ENCODE data around the gene NOS3. TPM values are rescaled to one million over a fixed set of nuclear protein-coding genes. Genes with fewer than 3 reads are reported as not detected.

Gene NOS3
- total and polyA plus RNA-seq, 2 donors (not counting 3 experiments of a cell fraction or from before 2014, with no cell fraction given): 82.8 to 95.1 TPM

DNA sequence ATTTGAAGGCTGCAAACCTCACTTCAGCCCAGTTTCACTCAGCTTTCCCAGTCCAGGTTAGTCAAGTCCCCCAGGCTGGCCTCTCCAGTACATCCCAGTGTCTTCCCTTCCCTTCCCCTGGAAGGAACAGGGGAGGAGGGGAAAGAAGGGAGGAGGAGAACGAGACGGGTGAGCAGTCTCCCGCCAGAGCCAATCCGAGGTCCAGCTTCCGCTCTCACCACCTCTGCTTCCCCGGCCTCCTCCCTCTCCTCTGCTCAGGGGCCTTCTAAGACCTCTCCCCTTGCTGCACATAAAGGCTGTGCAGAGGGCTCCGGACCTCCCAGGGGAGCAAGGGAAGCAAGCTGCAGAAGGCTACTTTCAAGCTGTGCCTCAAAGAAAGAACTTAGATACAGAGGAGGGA, 29.4 kb downstream of the NOS3 start:
- CTCF ChIA-PET: interaction anchor here (2.1 to 8.8 kb wide), 4 partner anchors 8 to 122 kb away, joined by 19 to 107 read pairs (median 60); partner anchors contain the start of gene ABCB8
- peaks cover 12 to 14% of the 10 kb centered on the region in 2 experiments for H3K27me3 ChIP-seq (ENCODE audit: control insufficient read depth in 2 of 2, insufficient read depth in 2 of 2, low read length in 2 of 2)
- intact Hi-C loops (cut with micrococcal nuclease): no loop called here

More for the DNA sequence above, 29.4 kb downstream of the NOS3 start:
- BruUV-seq (replicated peaks): no TSS peak
- Histone ChIP-seq H3K36me3 (ENCODE audit: control insufficient read depth in 2 of 2, extremely low read depth in 1 of 2, insufficient read depth in 2 of 2, low read length in 2 of 2) (peaks cover 0 to 1% of the 10 kb centered on the region in 2 experiments), H4K20me1 (replicated peaks; ENCODE audit: control insufficient read depth, extremely low read depth, insufficient read depth, low read length) (no peaks in the 10 kb centered on the region), H3K79me2 (ENCODE audit: control insufficient read depth, insufficient read depth, low read length) (no peaks in the 10 kb centered on the region), H2AFZ (ENCODE audit: low read depth, low read length) (no peak overlapping the region), H3K4me1 (ENCODE audit: control insufficient read depth, extremely low read depth, insufficient read depth, low read length) (peaks cover 7% of the 10 kb centered on the region), H3K4me2 (ENCODE audit: insufficient read depth, low read length) (no peak overlapping the region), H3K9ac (replicated peaks; ENCODE audit: extremely low read depth, insufficient read depth, low read length) (no peak overlapping the region), H3K9me1 (replicated peaks; ENCODE audit: control insufficient read depth, extremely low read depth, insufficient read depth, low read length) (no peaks in the 10 kb centered on the region), H3K4me3 (replicated peaks in 1 of 3; ENCODE audit: insufficient read depth in 1 of 3, low read depth in 1 of 3, low read length in 3 of 3) (no peak overlapping the region), H3K9me3 (replicated peaks; ENCODE audit: control insufficient read depth, insufficient read depth, low read length) (no peaks in the 10 kb centered on the region), H3K27ac (ENCODE audit: insufficient read depth, low read depth, low read length) (no peak overlapping the region)
- no peak for TF ChIP-seq POLR2AphosphoS5 (IDR thresholded peaks at IDR 0.05; ENCODE audit: insufficient read depth, low read depth, low read length)
- TF ChIP-seq MYC (IDR thresholded peaks at IDR 0.05; ENCODE audit: low read depth, low read length): no peak
- TF ChIP-seq JUN (IDR thresholded peaks at IDR 0.05; ENCODE audit: borderline replicate concordance, insufficient read depth, insufficient read length, low read depth): no peak
- no peak for TF ChIP-seq FOS (IDR thresholded peaks at IDR 0.05; ENCODE audit: borderline replicate concordance, insufficient read depth, low read length)
- no peak for TF ChIP-seq EZH2 (IDR thresholded peaks at IDR 0.05; ENCODE audit: borderline replicate concordance, low read depth, low read length, severe bottlenecking)
- TF ChIP-seq GATA2 (IDR thresholded peaks at IDR 0.05; ENCODE audit: insufficient read depth, insufficient read length, low read depth, low read length): no peak
- TF ChIP-seq, protein P1, sequence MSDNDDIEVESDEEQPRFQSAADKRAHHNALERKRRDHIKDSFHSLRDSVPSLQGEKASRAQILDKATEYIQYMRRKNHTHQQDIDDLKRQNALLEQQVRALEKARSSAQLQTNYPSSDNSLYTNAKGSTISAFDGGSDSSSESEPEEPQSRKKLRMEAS (IDR thresholded peaks at IDR 0.05; ENCODE audit: insufficient read depth, insufficient read length): no peak
- no peak for TF ChIP-seq POLR2A (IDR thresholded peaks at IDR 0.05; ENCODE audit: low read depth, low read length)
- TF ChIP-seq, protein P2, sequence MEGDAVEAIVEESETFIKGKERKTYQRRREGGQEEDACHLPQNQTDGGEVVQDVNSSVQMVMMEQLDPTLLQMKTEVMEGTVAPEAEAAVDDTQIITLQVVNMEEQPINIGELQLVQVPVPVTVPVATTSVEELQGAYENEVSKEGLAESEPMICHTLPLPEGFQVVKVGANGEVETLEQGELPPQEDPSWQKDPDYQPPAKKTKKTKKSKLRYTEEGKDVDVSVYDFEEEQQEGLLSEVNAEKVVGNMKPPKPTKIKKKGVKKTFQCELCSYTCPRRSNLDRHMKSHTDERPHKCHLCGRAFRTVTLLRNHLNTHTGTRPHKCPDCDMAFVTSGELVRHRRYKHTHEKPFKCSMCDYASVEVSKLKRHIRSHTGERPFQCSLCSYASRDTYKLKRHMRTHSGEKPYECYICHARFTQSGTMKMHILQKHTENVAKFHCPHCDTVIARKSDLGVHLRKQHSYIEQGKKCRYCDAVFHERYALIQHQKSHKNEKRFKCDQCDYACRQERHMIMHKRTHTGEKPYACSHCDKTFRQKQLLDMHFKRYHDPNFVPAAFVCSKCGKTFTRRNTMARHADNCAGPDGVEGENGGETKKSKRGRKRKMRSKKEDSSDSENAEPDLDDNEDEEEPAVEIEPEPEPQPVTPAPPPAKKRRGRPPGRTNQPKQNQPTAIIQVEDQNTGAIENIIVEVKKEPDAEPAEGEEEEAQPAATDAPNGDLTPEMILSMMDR (IDR thresholded peaks at IDR 0.05; ENCODE audit: extremely low read depth in 1 of 2, insufficient read depth in 1 of 2, low read depth in 1 of 2, low read length in 2 of 2): no peak
- POLR2A ChIA-PET: no interaction called here
- no peak for FAIRE-seq
- no peak for DNase-seq (ENCODE audit: low read depth, low spot score)
- dilution Hi-C loops (cut with MboI; ENCODE audit: extremely low pct_ligation_motif_present, low sequenced_read_pairs): no loop called here
